Measurements from ENCODE around the gene RNASET2.

DNA sequence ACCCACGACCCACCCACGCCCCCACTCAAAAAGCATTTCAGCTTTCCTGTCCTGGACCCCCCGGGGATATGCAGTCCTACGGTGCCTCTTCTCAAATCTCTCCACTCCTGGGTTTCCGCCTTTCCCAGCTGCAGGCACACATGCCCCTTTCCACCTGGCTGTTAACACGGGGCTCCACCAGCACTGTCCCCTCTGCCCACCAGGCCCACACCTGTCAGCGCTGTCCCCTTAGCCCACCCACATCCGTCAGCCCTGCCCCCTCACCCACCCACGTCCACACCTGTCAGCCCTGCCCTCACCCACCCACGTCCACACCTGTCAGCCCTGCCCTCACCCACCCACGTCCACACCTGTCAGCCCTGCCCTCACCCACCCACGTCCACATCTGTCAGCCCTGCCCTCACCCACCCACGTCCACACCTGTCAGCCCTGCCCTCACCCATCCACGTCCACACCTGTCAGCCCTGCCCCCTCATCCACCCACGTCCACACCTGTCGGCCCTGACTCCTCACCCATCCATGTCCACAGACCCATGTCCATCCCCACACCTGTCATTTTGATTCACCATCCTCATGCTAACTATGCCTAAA, 11.6 kb downstream of the RNASET2 start:
- TF ChIP-seq, protein P1, sequence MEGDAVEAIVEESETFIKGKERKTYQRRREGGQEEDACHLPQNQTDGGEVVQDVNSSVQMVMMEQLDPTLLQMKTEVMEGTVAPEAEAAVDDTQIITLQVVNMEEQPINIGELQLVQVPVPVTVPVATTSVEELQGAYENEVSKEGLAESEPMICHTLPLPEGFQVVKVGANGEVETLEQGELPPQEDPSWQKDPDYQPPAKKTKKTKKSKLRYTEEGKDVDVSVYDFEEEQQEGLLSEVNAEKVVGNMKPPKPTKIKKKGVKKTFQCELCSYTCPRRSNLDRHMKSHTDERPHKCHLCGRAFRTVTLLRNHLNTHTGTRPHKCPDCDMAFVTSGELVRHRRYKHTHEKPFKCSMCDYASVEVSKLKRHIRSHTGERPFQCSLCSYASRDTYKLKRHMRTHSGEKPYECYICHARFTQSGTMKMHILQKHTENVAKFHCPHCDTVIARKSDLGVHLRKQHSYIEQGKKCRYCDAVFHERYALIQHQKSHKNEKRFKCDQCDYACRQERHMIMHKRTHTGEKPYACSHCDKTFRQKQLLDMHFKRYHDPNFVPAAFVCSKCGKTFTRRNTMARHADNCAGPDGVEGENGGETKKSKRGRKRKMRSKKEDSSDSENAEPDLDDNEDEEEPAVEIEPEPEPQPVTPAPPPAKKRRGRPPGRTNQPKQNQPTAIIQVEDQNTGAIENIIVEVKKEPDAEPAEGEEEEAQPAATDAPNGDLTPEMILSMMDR (IDR thresholded peaks at IDR 0.05; ENCODE audit: insufficient read depth, low read depth, low read length) = no peak
- no peak for TF ChIP-seq EZH2 (IDR thresholded peaks at IDR 0.05; ENCODE audit: insufficient read depth, low read length)

Measured in astrocyte (in vitro differentiated cells and primary cell).